PC-3 (cell line): ENCODE results near the gene RBP4. TPM values are rescaled to one million over a fixed set of nuclear protein-coding genes. Genes with fewer than 3 reads are reported as not detected.

Source experiments
- ATAC-seq: fragments of 200-7000 bp; cut with Tn5 transposase; 2 replicates; pipeline ENCODE4 v1.9.1; 2020; ENCODE audit warnings: mild to moderate bottlenecking, moderate library complexity
- BruUV-seq: library from RNA; stranded (reverse); fragments of 400-500 nt; replicated peaks from 2 replicates; lab custom pipeline; 2021; lab: Mats Ljungman, UMichigan
- CTCF ChIA-PET: fragments of 300-600 bp; sonication (Branson Sonifier 250); formaldehyde crosslinking; loops from one replicate; lab custom pipeline; 2022; ENCODE audit warnings: antibody characterized with exemption; lab: Charles Lee
- POLR2A ChIA-PET: fragments of 300-600 bp; sonication (Branson Sonifier 250); formaldehyde crosslinking; loops from one replicate; lab custom pipeline; 2022; ENCODE audit warnings: antibody characterized with exemption; ENCODE audit not compliant: unreplicated experiment; lab: Charles Lee
- DNase-seq: peaks from one replicate; pipeline ENCODE4 v3.0.0-alpha.2; 2015
- H2AFZ ChIP-seq: fragments of 300-600 bp; sonication (generic); 2 replicates; pipeline ENCODE4 v1.6.0; 2016; ENCODE audit warnings: antibody characterized with exemption, low read length
- H3F3A ChIP-seq: fragments of 300-600 bp; sonication (generic); one replicate; pipeline ENCODE4 v1.6.0; 2017; ENCODE audit warnings: antibody characterized with exemption, low read length, control low read depth, mild to moderate bottlenecking; ENCODE audit not compliant: unreplicated experiment
- H3K27ac ChIP-seq: fragments of 300-600 bp; sonication (generic); 2 replicates; pipeline ENCODE4 v1.5.1; 2016; ENCODE audit warnings: mild to moderate bottlenecking, low read length
- H3K27me3 ChIP-seq: fragments of 300-600 bp; sonication (generic); 2 replicates; pipeline ENCODE4 v1.6.1; 2016; ENCODE audit warnings: low read length, mixed read lengths
- H3K36me3 ChIP-seq: fragments of 300-600 bp; sonication (generic); 2 replicates; pipeline ENCODE4 v1.6.1; 2016; ENCODE audit warnings: low read depth, mixed run types, low read length, mixed read lengths
- H3K4me1 ChIP-seq: fragments of 300-600 bp; sonication (generic); 2 replicates; pipeline ENCODE4 v1.5.1; 2016; ENCODE audit warnings: low read length; ENCODE audit not compliant: insufficient read depth
- H3K4me2 ChIP-seq: fragments of 300-600 bp; sonication (generic); 2 replicates; pipeline ENCODE4 v1.6.0; 2016; ENCODE audit warnings: low read length
- H3K4me3 ChIP-seq: fragments of 300-600 bp; sonication (generic); 2 replicates; pipeline ENCODE4 v1.5.1; 2016; ENCODE audit warnings: mild to moderate bottlenecking, low read length, mixed read lengths
- H3K79me2 ChIP-seq: fragments of 300-600 bp; sonication (generic); 2 replicates; pipeline ENCODE4 v1.6.1; 2017; ENCODE audit warnings: low read length, mixed read lengths
- H3K9ac ChIP-seq: fragments of 300-600 bp; sonication (generic); 2 replicates; pipeline ENCODE4 v1.6.0; 2016; ENCODE audit warnings: mild to moderate bottlenecking, low read length
- H3K9me2 ChIP-seq: fragments of 300-600 bp; sonication (generic); replicated peaks from 2 replicates; pipeline ENCODE4 v1.6.1; 2016; ENCODE audit warnings: mixed run types, low read length, mixed read lengths
- H3K9me3 ChIP-seq: fragments of 300-600 bp; sonication (generic); 2 replicates; pipeline ENCODE4 v1.6.1; 2016; ENCODE audit warnings: low read length, mixed read lengths
- H4K20me1 ChIP-seq: fragments of 300-600 bp; sonication (generic); 2 replicates; pipeline ENCODE4 v1.6.1; 2016; ENCODE audit warnings: low read length, mixed read lengths
- CTCF ChIP-seq: fragments of 300-600 bp; sonication (generic); conservative IDR thresholded peaks from 2 replicates; pipeline ENCODE4 v1.5.1; 2017; ENCODE audit warnings: antibody characterized with exemption, low read depth, mild to moderate bottlenecking, low read length
- EZH2 ChIP-seq: fragments of 300-600 bp; sonication (generic); IDR thresholded peaks from one replicate; pipeline ENCODE4 v1.6.1; 2017; ENCODE audit warnings: antibody characterized with exemption, mild to moderate bottlenecking, low read length; ENCODE audit not compliant: unreplicated experiment
- EZH2phosphoT487 ChIP-seq: fragments of 300-600 bp; sonication (generic); IDR thresholded peaks from 2 replicates; pipeline ENCODE4 v1.6.1; 2018; ENCODE audit warnings: mild to moderate bottlenecking, antibody characterized with exemption, low read length, borderline replicate concordance
- intact Hi-C: fragments of 100-400 bp; cut with micrococcal nuclease; formaldehyde crosslinking; loops from 2 replicates; pipeline ENCODE4 v1.9.0; 2023
- total RNA-seq: library from RNA; depleted of rRNA; stranded (reverse); fragments of >200 nt; gene quantifications from 2 replicates; pipeline ENCODE4 v1.2.3, GENCODE V29; 2014

Gene RBP4
- total RNA-seq, 1 experiment from 2014 or later, result 8.5 TPM

DNA sequence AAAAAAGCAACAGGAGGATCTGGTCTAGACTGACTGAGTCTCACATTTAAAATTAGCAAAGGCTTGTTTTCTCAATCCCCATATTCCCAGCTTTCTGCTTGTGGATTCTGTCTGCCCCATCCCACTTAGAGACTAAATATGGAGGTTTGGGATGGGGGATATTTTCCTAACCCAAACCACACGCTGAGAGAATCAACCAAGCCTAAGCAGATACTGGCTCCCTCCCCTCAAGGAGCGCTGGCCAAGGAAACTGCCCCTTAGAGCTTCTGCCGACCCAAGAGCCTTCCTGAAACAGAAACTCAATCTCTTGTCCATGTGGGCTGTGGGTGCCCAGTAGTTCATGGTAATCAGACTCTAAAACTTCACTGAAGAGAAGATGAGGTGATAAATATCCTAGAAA, 30.7 kb downstream of the RBP4 start:
- Histone ChIP-seq H3K9me2 (no peaks in the 10 kb centered on the region), H4K20me1 (no peaks in the 10 kb centered on the region), H2AFZ (no peak overlapping the region), H3K4me3 (no peak overlapping the region), H3K36me3 (no peaks in the 10 kb centered on the region), H3K79me2 (no peaks in the 10 kb centered on the region), H3K9ac (no peak overlapping the region), H3K27ac (no peak overlapping the region), H3K27me3 (no peaks in the 10 kb centered on the region), H3K4me2 (no peak overlapping the region), H3K4me1 (peaks cover 11% of the 10 kb centered on the region; the same call in 1 of the 2 replicates), H3F3A (no peaks in the 10 kb centered on the region), H3K9me3 (no peaks in the 10 kb centered on the region)
- DNase-seq (no peak), ATAC-seq (no peak)
- ChIA-PET POLR2A (no interaction called here), CTCF (no interaction called here)
- intact Hi-C loops, result no loop called here
- no peak for TF ChIP-seq EZH2
- no peak for TF ChIP-seq CTCF
- TF ChIP-seq EZH2phosphoT487, result no peak
- no TSS peak for BruUV-seq

DNA sequence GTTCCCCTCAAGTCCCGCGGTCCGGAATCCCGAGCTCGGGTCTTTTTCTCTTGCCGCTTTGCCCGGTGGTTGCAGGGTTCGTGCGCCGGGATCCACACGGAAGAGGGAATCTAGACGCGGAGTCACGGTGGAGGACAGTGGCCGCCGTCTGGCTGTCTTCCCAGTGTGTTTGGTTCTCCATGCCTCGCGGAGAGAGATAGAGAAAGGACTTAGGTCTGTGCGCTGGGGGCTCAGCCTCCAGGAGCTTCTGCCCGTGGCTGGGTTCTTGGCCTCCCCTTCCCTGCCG, 33.0 kb downstream of the RBP4 start:
- TF ChIP-seq EZH2phosphoT487 (no peak), EZH2 (no peak), CTCF (no peak)
- H3K4me3 ChIP-seq, result no peak overlapping the region
- DNase-seq (no peak), ATAC-seq (no peak)
- H3K36me3 ChIP-seq, result no peaks in the 10 kb centered on the region
- ChIA-PET CTCF (no interaction called here), POLR2A (no interaction called here)
- H3K9me3 ChIP-seq, result no peaks in the 10 kb centered on the region
- no peaks in the 10 kb centered on the region for H4K20me1 ChIP-seq
- H3K9me2 ChIP-seq, result no peaks in the 10 kb centered on the region
- no peaks in the 10 kb centered on the region for H3K79me2 ChIP-seq
- intact Hi-C loops, result no loop called here
- no peaks in the 10 kb centered on the region for H3K27me3 ChIP-seq
- BruUV-seq, result no TSS peak
- no peak overlapping the region for H3K27ac ChIP-seq
- no peak overlapping the region for H3K9ac ChIP-seq
- H3K4me2 ChIP-seq, result no peak overlapping the region
- H3F3A ChIP-seq, result no peaks in the 10 kb centered on the region
- peaks cover 11% of the 10 kb centered on the region; the same call in 1 of the 2 replicates for H3K4me1 ChIP-seq
- H2AFZ ChIP-seq, result no peak overlapping the region

DNA sequence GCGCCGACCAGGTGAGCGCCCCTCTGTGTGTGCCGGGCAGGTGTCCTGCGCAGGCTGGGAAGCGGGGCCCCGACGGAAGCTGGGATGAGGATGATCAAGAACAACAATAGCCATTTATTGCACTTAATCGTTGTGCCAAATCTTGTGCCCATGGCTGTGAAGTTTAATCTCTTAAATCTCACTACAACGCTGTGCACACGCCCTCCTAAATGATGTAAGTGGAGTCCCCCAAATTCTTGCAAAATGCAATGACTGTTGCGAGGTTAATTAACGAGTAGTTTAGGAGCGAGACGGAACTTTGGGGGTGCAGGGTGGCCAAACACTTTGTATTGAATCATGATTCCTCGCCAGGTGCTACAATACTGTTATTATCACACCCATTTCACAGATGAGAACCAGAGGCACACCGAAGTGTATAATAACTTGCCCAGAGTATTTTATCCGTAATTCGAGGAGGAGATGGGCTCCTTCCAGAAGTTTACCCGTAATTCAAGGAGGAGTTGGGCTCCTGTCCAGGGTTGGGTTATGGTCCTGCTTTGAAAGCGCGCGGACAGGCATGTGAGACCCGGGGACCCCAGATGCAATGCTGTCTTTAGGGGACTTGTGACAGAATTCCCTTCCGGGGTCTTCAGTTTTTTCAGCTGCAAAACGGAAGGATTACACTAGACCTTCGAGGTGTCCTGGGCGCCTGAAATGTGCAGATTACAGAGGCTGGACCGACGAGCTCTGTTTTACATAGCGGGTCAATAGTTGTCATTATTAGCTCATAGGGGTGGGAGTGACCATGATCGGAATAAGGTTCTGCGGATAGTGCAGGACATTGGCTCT, 33.5 kb downstream of the RBP4 start:
- Histone ChIP-seq H3K27me3 (no peaks in the 10 kb centered on the region), H4K20me1 (no peaks in the 10 kb centered on the region), H3K4me3 (no peak overlapping the region), H3F3A (no peaks in the 10 kb centered on the region), H3K4me1 (peaks cover 11% of the 10 kb centered on the region; the same call in 1 of the 2 replicates), H3K79me2 (no peaks in the 10 kb centered on the region), H3K27ac (no peak overlapping the region), H3K4me2 (no peak overlapping the region), H3K9ac (no peak overlapping the region), H3K36me3 (no peaks in the 10 kb centered on the region), H3K9me2 (no peaks in the 10 kb centered on the region), H3K9me3 (no peaks in the 10 kb centered on the region), H2AFZ (no peak overlapping the region)
- POLR2A ChIA-PET, result no interaction called here
- TF ChIP-seq EZH2phosphoT487 (no peak), CTCF (no peak), EZH2 (no peak)
- CTCF ChIA-PET, result no interaction called here
- ATAC-seq, result no peak
- intact Hi-C loops, result no loop called here
- BruUV-seq, result TSS peak; percentile 37
- no peak for DNase-seq
